Activated CD4-positive, CD25-positive, alpha-beta regulatory T cell treated with anti-CD3 and anti-CD28 coated beads, Interleukin-2, amount 50 U/mL, for 24 hours (primary cell): ENCODE data around the gene NXPH2.

Experiments
- ATAC-seq, 2 donors: fragments of 150-1000 bp; cut with Tn5 transposase; one replicate each; pipeline ENCODE4 v1.10.0; 2021; ENCODE audit warnings: mild to moderate bottlenecking in 1 of 2, moderate library complexity in 1 of 2

NXPH2 gene

GRCh38 chr2:138630164-138630563 is 150.0 kb downstream of the NXPH2 start:
- no peak for ATAC-seq

DNA sequence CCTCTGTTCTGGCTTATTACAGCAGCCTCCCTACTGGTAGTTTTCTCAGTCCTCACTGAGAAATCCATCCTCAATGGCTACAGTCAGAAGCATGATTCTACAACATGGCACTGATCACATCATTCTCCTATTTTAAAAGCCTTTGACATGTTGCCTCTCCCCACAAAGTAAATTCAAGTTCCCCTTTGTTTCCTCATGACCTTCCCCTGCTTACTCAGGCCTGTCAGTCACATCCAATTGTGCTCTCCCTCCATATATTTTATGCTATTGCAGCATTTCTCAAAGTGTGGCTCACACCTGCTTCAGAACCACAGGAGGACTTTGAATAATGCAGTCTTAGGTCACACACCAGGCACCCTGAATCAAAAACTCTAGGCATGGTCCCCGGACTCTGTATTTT is 154.0 kb downstream of the NXPH2 start:
- no peak for ATAC-seq

- no peak for ATAC-seq
Measured at GRCh38 chr2:138622613-138623012, 157.6 kb downstream of the NXPH2 start.

- ATAC-seq: no peak
Measured at GRCh38 chr2:138621139-138621538, 159.1 kb downstream of the NXPH2 start.

GRCh38 chr2:138620431-138620830 is 159.8 kb downstream of the NXPH2 start:
- ATAC-seq: no peak
